Upper lobe of left lung (tissue), 6 donors: ENCODE results near the gene SSNA1. TPM values are rescaled to one million over a fixed set of nuclear protein-coding genes. Genes with fewer than 3 reads are reported as not detected.
A peak's percentile ranks its signal among the peaks of the same experiment; 100 is the strongest.
"Not testable (repeated sequence)": the region's sequence is repeated elsewhere in the genome, so short reads cannot be mapped to it uniquely, and the experiment has no call there.

ENCODE experiments used
- ATAC-seq, 2 donors: fragments of 200-7000 bp; cut with Tn5 transposase; one replicate each; pipeline ENCODE4 v1.9.1; 2022; ENCODE audit warnings: mild to moderate bottlenecking in 2 of 2, moderate library complexity in 2 of 2; ENCODE audit not compliant: low FRiP score in 2 of 2
- DNase-seq, 2 donors: peaks; one replicate each; pipeline ENCODE4 v3.0.0-alpha.2; 2019 to 2020
- H3K27ac ChIP-seq, 4 donors: fragments of 200-600 bp; sonication (generic); one replicate each; pipeline ENCODE4 v1.5.1; 2016 to 2019
- H3K27me3 ChIP-seq, 4 donors: fragments of 200-600 bp; sonication (generic); one replicate each; pipeline ENCODE4 v1.5.1; 2017 to 2019
- H3K36me3 ChIP-seq, 4 donors: fragments of 200-600 bp; sonication (generic); one replicate each; pipeline ENCODE4 v1.5.1; 2016 to 2019
- H3K4me1 ChIP-seq, 4 donors: fragments of 200-600 bp; sonication (generic); one replicate each; pipeline ENCODE4 v1.5.1; 2018 to 2019
- H3K4me3 ChIP-seq, 4 donors: fragments of 200-600 bp; sonication (generic); one replicate each; pipeline ENCODE4 v1.5.1; 2017 to 2019; ENCODE audit warnings: mild to moderate bottlenecking in 2 of 4, moderate library complexity in 1 of 4
- H3K9me3 ChIP-seq, 4 donors: fragments of 200-600 bp; sonication (generic); one replicate each; pipeline ENCODE4 v1.5.1; 2018 to 2019
- EP300 ChIP-seq, 4 donors: sonication (generic); formaldehyde crosslinking; IDR thresholded peaks; one replicate each; pipeline ENCODE4 v1.5.1; 2017; ENCODE audit warnings: antibody characterized with exemption in 4 of 4, control low read depth in 2 of 4
- POLR2A ChIP-seq, 4 donors: fragments of 450-650 bp; IDR thresholded peaks; one replicate each; pipeline ENCODE4 v1.5.1; 2016 to 2017; ENCODE audit warnings: antibody characterized with exemption in 4 of 4, mild to moderate bottlenecking in 2 of 4
- POLR2AphosphoS5 ChIP-seq, 2 donors: sonication (generic); formaldehyde crosslinking; IDR thresholded peaks; one replicate each; pipeline ENCODE4 v1.5.1; 2017; ENCODE audit warnings: antibody characterized with exemption in 2 of 2
- WGBS, 2 donors: methylation state at CpG; one replicate each; pipeline ENCODE4 v1.1.5; 2017 to 2018; 5-methylcytosine and 5-hydroxymethylcytosine counted together
- small RNA-seq, 4 donors: library from RNA; depleted of rRNA; stranded (forward); fragments of <200 nt; gene quantifications; one replicate each; pipeline ENCODE3, GENCODE V24; 2016
- total RNA-seq, 6 donors: library from RNA; depleted of rRNA in 4 of 6; stranded (reverse); fragments of >200 nt in 4 of 6; gene quantifications; one replicate each; pipeline versions ENCODE4 v1.1.0 to v1.2.1, GENCODE V29; 2016 to 2021
- TF ChIP-seq, protein P1 (sequence below), 6 experiments: fragments of 450-650 bp in 4 of 6; fragments of 200-600 bp in 2 of 6; sonication (generic) in 2 of 6; IDR thresholded peaks; one replicate each; pipeline ENCODE4 v1.5.1; 2016 to 2019; ENCODE audit warnings: antibody characterized with exemption in 6 of 6
- donor health status: DM: no; HTN: no; CAD: no; lungs with moderate emphysema.
- donor health status: DM: no; HTN: yes; CAD: no; lungs with severe emphysema.

The SSNA1 gene
- total RNA-seq, 6 donors from 2014 or later: 39.8 to 110 (median 73.0) TPM

GRCh38 chr9:137236238-137236935, 47.9 kb downstream of the SSNA1 start:
- peak; percentile 62 to 81 for ATAC-seq
- Histone ChIP-seq H3K36me3 (no peaks in the 10 kb centered on the region), H3K4me1 (peaks cover 23 to 52% (median 30%) of the 10 kb centered on the region in 4 donors), H3K9me3 (no peaks in the 10 kb centered on the region), H3K27ac (peak overlapping the region in 1 of 4 donors; percentile 64), H3K27me3 (peaks cover 0 to 14% (median 3%) of the 10 kb centered on the region in 4 donors), H3K4me3 (peak overlapping the region in 3 of 4 donors; percentile 3 to 29 (median 21))
- 7 to 20% methylated on average over 1 to 18 of the region's 31 CpGs for WGBS, 2 donors
- TF ChIP-seq, protein P1, sequence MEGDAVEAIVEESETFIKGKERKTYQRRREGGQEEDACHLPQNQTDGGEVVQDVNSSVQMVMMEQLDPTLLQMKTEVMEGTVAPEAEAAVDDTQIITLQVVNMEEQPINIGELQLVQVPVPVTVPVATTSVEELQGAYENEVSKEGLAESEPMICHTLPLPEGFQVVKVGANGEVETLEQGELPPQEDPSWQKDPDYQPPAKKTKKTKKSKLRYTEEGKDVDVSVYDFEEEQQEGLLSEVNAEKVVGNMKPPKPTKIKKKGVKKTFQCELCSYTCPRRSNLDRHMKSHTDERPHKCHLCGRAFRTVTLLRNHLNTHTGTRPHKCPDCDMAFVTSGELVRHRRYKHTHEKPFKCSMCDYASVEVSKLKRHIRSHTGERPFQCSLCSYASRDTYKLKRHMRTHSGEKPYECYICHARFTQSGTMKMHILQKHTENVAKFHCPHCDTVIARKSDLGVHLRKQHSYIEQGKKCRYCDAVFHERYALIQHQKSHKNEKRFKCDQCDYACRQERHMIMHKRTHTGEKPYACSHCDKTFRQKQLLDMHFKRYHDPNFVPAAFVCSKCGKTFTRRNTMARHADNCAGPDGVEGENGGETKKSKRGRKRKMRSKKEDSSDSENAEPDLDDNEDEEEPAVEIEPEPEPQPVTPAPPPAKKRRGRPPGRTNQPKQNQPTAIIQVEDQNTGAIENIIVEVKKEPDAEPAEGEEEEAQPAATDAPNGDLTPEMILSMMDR (IDR thresholded peaks at IDR 0.05): peak; percentile 99 to 100 (median 99)
- TF ChIP-seq EP300 (IDR thresholded peaks at IDR 0.05): no peak
- peak; percentile 94 for DNase-seq

DNA sequence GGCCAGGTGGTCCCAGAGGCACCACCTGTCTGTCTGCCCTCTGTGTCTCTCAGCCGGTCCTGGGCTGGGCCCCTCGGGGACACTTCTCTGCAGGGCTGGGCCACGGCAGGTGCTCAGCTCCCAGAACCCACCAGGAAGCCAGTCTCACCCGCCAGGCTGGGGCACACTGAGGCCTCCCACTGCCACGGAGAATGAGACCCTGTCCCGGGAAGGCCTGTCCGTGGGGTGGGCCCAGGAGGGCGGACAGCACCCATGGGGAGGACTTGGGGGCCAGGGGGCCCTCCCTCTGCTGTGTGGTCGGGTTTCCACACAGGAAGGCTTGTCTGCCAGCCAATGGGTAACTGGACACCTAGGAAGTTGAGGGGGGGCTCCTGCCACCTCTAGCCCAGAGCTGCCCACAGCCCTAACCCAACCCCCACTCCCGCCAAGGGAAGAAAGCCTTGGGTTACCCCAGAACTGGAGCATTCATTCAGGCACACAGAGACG, 48.5 kb downstream of the SSNA1 start:
- no peak for ATAC-seq
- H3K9me3 ChIP-seq: no peaks in the 10 kb centered on the region
- no peak for TF ChIP-seq POLR2AphosphoS5 (IDR thresholded peaks at IDR 0.05)
- TF ChIP-seq POLR2A (IDR thresholded peaks at IDR 0.05): no peak
- TF ChIP-seq EP300 (IDR thresholded peaks at IDR 0.05): no peak
- TF ChIP-seq, protein P1 (IDR thresholded peaks at IDR 0.05): no peak
- no peak for DNase-seq
- H3K4me3 ChIP-seq: peak overlapping the region in 3 of 4 donors; percentile 3 to 29 (median 21)
- 25 to 44% methylated on average over 2 to 5 of the region's 11 CpGs for WGBS, 2 donors
- H3K36me3 ChIP-seq: peaks cover 0 to 4% (median 2%) of the 10 kb centered on the region in 4 donors
- H3K4me1 ChIP-seq: peaks cover 24 to 56% (median 31%) of the 10 kb centered on the region in 4 donors
- peak overlapping the region in 1 of 4 donors; percentile 64 for H3K27ac ChIP-seq
- peaks cover 0 to 13% (median 3%) of the 10 kb centered on the region in 4 donors for H3K27me3 ChIP-seq

DNA sequence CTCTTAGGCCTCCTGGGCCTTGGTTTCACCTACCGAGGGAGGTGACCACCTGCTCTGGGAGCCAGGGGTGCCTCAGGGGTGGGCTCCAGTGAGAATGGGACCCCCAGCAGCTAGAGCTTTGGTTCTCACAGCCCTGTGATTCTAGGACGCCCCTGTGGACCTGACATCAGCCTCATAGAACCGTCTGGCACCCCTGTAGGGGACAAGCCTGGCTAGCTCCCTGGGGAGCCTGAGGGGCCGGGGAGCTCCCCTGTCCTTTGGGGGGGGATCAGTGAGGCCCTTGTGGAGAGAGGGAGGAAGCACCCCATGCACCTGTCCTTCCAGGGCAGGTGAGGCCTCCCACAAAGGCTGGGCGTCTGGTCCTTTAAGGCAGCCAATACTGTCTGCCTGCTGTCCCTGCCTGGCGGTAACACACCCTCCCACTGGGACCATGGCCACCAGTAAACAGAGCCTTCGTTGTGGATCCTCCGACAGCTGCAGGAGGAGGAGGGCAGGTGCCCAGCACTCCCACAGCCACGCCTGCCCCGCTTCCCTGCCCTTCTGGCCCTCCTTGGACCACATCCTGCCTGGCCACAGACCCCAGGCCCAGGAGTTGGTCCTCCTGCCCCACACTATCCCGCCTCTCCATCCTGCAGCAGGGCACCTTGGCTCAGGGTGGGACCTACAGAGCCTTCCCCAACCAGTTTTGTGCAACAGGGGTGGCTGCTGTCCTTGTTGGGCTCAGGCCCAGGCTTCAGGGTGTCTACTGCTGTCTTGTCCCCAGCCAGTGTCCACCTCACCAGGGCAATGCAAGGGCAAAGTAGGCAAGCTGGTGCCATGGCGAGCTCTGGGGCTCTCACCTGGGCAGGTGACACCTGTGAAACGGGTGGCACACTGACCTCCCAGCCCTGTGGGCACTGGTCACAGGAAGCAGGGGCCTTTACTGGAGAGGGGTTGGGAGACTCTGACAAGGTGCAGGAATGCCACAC, 49.6 kb downstream of the SSNA1 start:
- H3K27ac ChIP-seq: no peak overlapping the region
- ATAC-seq: no peak
- peaks cover 0 to 10% (median 3%) of the 10 kb centered on the region in 4 donors for H3K27me3 ChIP-seq
- H3K4me1 ChIP-seq: peaks cover 34 to 66% (median 41%) of the 10 kb centered on the region in 4 donors
- H3K4me3 ChIP-seq: no peak overlapping the region
- no peaks in the 10 kb centered on the region for H3K9me3 ChIP-seq
- H3K36me3 ChIP-seq: peaks cover 4 to 14% (median 12%) of the 10 kb centered on the region in 4 donors
- DNase-seq: peak in 1 of 2 donors; percentile 46
- TF ChIP-seq EP300 (IDR thresholded peaks at IDR 0.05) (no peak), POLR2A (IDR thresholded peaks at IDR 0.05) (no peak), POLR2AphosphoS5 (IDR thresholded peaks at IDR 0.05) (no peak)
- TF ChIP-seq, protein P1 (IDR thresholded peaks at IDR 0.05): no peak
- WGBS, 2 donors: 78 to 100% methylated on average over 1 to 12 of the region's 13 CpGs

DNA sequence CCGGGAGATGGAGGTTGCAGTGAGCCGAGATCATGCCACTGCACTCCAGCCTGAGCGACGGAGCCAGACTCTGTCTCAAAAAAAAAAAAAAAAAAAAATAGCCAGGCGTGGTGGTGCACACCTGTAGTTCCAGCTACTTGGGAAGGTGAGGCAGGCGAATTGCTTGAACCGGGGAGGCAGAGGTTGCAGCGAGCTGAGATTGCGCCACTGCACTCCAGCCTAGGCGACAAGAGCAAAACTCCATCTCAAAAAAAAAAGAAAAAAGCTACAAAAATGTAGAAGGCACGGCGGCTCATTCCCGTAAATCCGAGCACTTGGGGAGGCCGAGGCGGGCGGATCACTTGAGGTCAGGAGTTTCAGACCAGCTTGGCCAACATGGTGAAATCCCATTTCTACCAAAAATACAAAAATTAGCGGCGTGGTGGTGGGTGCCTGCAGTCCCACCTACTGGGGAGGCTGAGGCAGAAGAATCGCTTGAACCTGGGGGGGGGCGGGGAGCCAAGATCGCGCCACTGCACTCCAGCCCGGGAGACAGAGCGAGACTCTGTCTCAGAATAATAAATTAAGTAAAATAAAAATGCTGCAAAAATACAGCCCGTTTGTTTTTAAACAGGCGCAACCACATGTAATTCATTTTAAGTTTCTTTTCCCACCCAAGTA, 51.2 kb downstream of the SSNA1 start:
- DNase-seq, H3K9me3 ChIP-seq, ATAC-seq, H3K27me3 ChIP-seq: not testable (repeated sequence)
- peak overlapping the region; percentile 60 to 89 (median 80) for H3K4me3 ChIP-seq
- 48 to 50% methylated on average over 27 of the region's 27 CpGs for WGBS, 2 donors
- peaks cover 9 to 23% (median 18%) of the 10 kb centered on the region in 4 donors for H3K36me3 ChIP-seq
- peak overlapping the region; percentile 92 to 97 (median 96) for H3K27ac ChIP-seq
- peaks cover 38 to 83% (median 49%) of the 10 kb centered on the region in 4 donors for H3K4me1 ChIP-seq

Small RNA genes within 50 kb of the gene (small RNA-seq; reads per million reads assigned to genes)
- gene MIR3621: 0 reads per million in 4 donors

Other genes starting within 250 kb of the SSNA1 start
- gene FBXW5, start 243.9 kb upstream of the SSNA1 start, total RNA-seq: 100 to 1,000 TPM in 5 of 6 donors, 10 to 100 TPM in 1; 93.3 to 191 (median 153) TPM
- gene C8G, start 243.4 kb upstream of the SSNA1 start, total RNA-seq: 1 to 10 TPM in 3 of 6 donors, not detected in 3; 1.8 to 4.4 (median 2.1) TPM
- gene LCN12, start 236.4 kb upstream of the SSNA1 start, total RNA-seq: 1 to 10 TPM in 4 of 6 donors, under 1 TPM in 1, not detected in 1; 0.89 to 5.2 (median 2.3) TPM
- gene PTGDS, start 211.2 kb upstream of the SSNA1 start, total RNA-seq: 100 to 1,000 TPM in 5 of 6 donors, 10 to 100 TPM in 1; 31.7 to 395 (median 246) TPM
- 1 to 10 TPM in 4 of 6 donors, under 1 TPM in 1, not detected in 1; 0.61 to 6.3 (median 1.8) TPM for gene LCNL1, start 205.7 kb upstream of the SSNA1 start, total RNA-seq
- gene PAXX, start 196.3 kb upstream of the SSNA1 start, total RNA-seq: 100 to 1,000 TPM in 1 of 6 donors, 10 to 100 TPM in 5; 41.8 to 150 (median 52.8) TPM
- gene CLIC3, start 192.1 kb upstream of the SSNA1 start, total RNA-seq: 100 to 1,000 TPM in 2 of 6 donors, 10 to 100 TPM in 4; 41.9 to 132 (median 85.2) TPM
- gene ABCA2, start 160.4 kb upstream of the SSNA1 start, total RNA-seq: 10 to 100 TPM; 14.7 to 49.2 (median 29.6) TPM
- gene FUT7, start 156.6 kb upstream of the SSNA1 start, total RNA-seq: 1 to 10 TPM in 4 of 6 donors, under 1 TPM in 1, not detected in 1; 0.94 to 2.3 (median 2.0) TPM
- gene NPDC1, start 142.5 kb upstream of the SSNA1 start, total RNA-seq: 100 to 1,000 TPM in 2 of 6 donors, 10 to 100 TPM in 4; 26.7 to 199 (median 73.2) TPM
- under 1 TPM in 4 of 6 donors, not detected in 2; 0.34 to 0.98 (median 0.55) TPM for gene ENTPD2, start 134.6 kb upstream of the SSNA1 start, total RNA-seq
- 1 to 10 TPM in 4 of 6 donors, under 1 TPM in 2; 0.69 to 6.8 (median 1.4) TPM for gene SAPCD2, start 118.1 kb upstream of the SSNA1 start, total RNA-seq
- gene UAP1L1, start 111.2 kb upstream of the SSNA1 start, total RNA-seq: 10 to 100 TPM; 10.5 to 69.1 (median 34.0) TPM
- 10 to 100 TPM; 38.0 to 97.4 (median 54.1) TPM for gene MAN1B1, start 101.7 kb upstream of the SSNA1 start, total RNA-seq
- gene DPP7, start 73.9 kb upstream of the SSNA1 start, total RNA-seq: 100 to 1,000 TPM; 108 to 394 (median 229) TPM
- 1 to 10 TPM in 1 of 6 donors, under 1 TPM in 2, not detected in 3; 0.17 to 2.1 (median 0.49) TPM for gene GRIN1, start 49.5 kb upstream of the SSNA1 start, total RNA-seq
- 1 to 10 TPM in 3 of 6 donors, under 1 TPM in 1, not detected in 2; 0.46 to 6.3 (median 1.7) TPM for gene LRRC26, start 18.6 kb upstream of the SSNA1 start, total RNA-seq
- gene TMEM210, start 16.6 kb upstream of the SSNA1 start, total RNA-seq: not detected
- gene ANAPC2, start 116 bp upstream of the SSNA1 start, total RNA-seq: 100 to 1,000 TPM in 1 of 6 donors, 10 to 100 TPM in 5; 31.9 to 174 (median 67.3) TPM
- 10 to 100 TPM; 18.9 to 33.1 (median 27.1) TPM for gene TPRN, start 12.1 kb downstream of the SSNA1 start, total RNA-seq
- 10 to 100 TPM; 17.8 to 35.5 (median 31.1) TPM for gene TMEM203, start 17.0 kb downstream of the SSNA1 start, total RNA-seq
- gene NDOR1, start 17.0 kb downstream of the SSNA1 start, total RNA-seq: 10 to 100 TPM in 4 of 6 donors, 1 to 10 TPM in 2; 7.7 to 54.5 (median 18.5) TPM
- 10 to 100 TPM in 1 of 6 donors, 1 to 10 TPM in 5; 2.3 to 12.6 (median 4.5) TPM for gene RNF208, start 33.6 kb downstream of the SSNA1 start, total RNA-seq
- gene CYSRT1, start 36.5 kb downstream of the SSNA1 start, total RNA-seq: 1 to 10 TPM in 2 of 6 donors, under 1 TPM in 3, not detected in 1; 0.20 to 2.0 (median 0.97) TPM
- under 1 TPM in 3 of 6 donors, not detected in 3; 0.46 to 0.59 (median 0.57) TPM for gene RNF224, start 38.8 kb downstream of the SSNA1 start, total RNA-seq
- gene SLC34A3, start 42.2 kb downstream of the SSNA1 start, total RNA-seq: under 1 TPM in 2 of 6 donors, not detected in 4; 0.10 to 0.17 TPM
- 100 to 1,000 TPM; 120 to 539 (median 227) TPM for gene TUBB4B, start 52.6 kb downstream of the SSNA1 start, total RNA-seq
- under 1 TPM in 1 of 6 donors, not detected in 5; 0.23 TPM for gene STPG3, start 62.6 kb downstream of the SSNA1 start, total RNA-seq
- gene NELFB, start 66.7 kb downstream of the SSNA1 start, total RNA-seq: 10 to 100 TPM; 31.8 to 55.6 (median 49.8) TPM
- 10 to 100 TPM; 31.5 to 62.6 (median 39.2) TPM for gene TOR4A, start 89.0 kb downstream of the SSNA1 start, total RNA-seq
- gene NRARP, start 113.6 kb downstream of the SSNA1 start, total RNA-seq: 10 to 100 TPM in 3 of 6 donors, 1 to 10 TPM in 3; 3.1 to 26.9 (median 9.5) TPM
- gene EXD3, start 234.5 kb downstream of the SSNA1 start, total RNA-seq: 100 to 1,000 TPM in 1 of 6 donors, 10 to 100 TPM in 5; 12.3 to 118 (median 24.8) TPM
- 10 to 100 TPM in 3 of 6 donors, 1 to 10 TPM in 3; 3.3 to 34.6 (median 11.7) TPM for gene NOXA1, start 234.7 kb downstream of the SSNA1 start, total RNA-seq